WTC11 (cell line): Measurements from ENCODE around the gene B4GALNT1. TPM values are rescaled to one million over a fixed set of nuclear protein-coding genes. Genes with fewer than 3 reads are reported as not detected.

Experiments
- ATAC-seq: fragments of 200-7000 bp; cut with Tn5 transposase; 2 replicates; pipeline ENCODE4 v1.10.0; 2021; ENCODE audit warnings: mild to moderate bottlenecking, moderate library complexity
- CTCF ChIA-PET: fragments of 300-600 bp; sonication (Branson Sonifier 250); formaldehyde crosslinking; loops from one replicate; lab custom pipeline; 2021; ENCODE audit warnings: antibody characterized with exemption; lab: Charles Lee
- POLR2A ChIA-PET: fragments of 350-600 bp; sonication (Branson Sonifier 250); formaldehyde crosslinking; loops from one replicate; lab custom pipeline; 2021; ENCODE audit warnings: antibody characterized with exemption; lab: Charles Lee
- DNase-seq: peaks from one replicate; pipeline ENCODE4 v3.0.0; 2021; ENCODE audit warnings: low spot score
- H3K27ac Mint-ChIP-seq: 2 replicates; pipeline ENCODE4 v1.8.0; 2021; ENCODE audit warnings: mixed read lengths
- H3K27me3 Mint-ChIP-seq: 2 replicates; pipeline ENCODE4 v1.8.0; 2021; ENCODE audit warnings: low read depth, mild to moderate bottlenecking, moderate library complexity, mixed read lengths
- H3K36me3 Mint-ChIP-seq: 2 replicates; pipeline ENCODE4 v1.8.0; 2021; ENCODE audit warnings: mixed read lengths
- H3K4me1 Mint-ChIP-seq: 2 replicates; pipeline ENCODE4 v1.8.0; 2022; ENCODE audit warnings: mixed read lengths
- H3K4me3 Mint-ChIP-seq: 2 replicates; pipeline ENCODE4 v1.8.0; 2021; ENCODE audit warnings: mild to moderate bottlenecking, moderate library complexity, mixed read lengths
- H3K9me3 Mint-ChIP-seq: 2 replicates; pipeline ENCODE4 v1.8.0; 2021; ENCODE audit warnings: mixed read lengths
- CREB1 ChIP-seq: sonication (generic); formaldehyde crosslinking; IDR thresholded peaks from 2 replicates; pipeline ENCODE4 v1.8.0; 2023; ENCODE audit warnings: mild to moderate bottlenecking, missing genetic modification reagents
- CTCF ChIP-seq: fragments of 200-600 bp; IDR thresholded peaks from 2 replicates; pipeline ENCODE4 v1.8.0; 2022; ENCODE audit warnings: antibody characterized with exemption
- ESRRA ChIP-seq: sonication (generic); formaldehyde crosslinking; IDR thresholded peaks from 2 replicates; pipeline ENCODE4 v1.8.1; 2022; ENCODE audit warnings: mild to moderate bottlenecking, missing genetic modification reagents, borderline replicate concordance
- GABPB1 ChIP-seq: sonication (generic); formaldehyde crosslinking; IDR thresholded peaks from 2 replicates; pipeline ENCODE4 v1.8.1; 2023; ENCODE audit warnings: mild to moderate bottlenecking, missing genetic modification reagents
- GRHL2 ChIP-seq: fragments of 250-450 bp; sonication (Bioruptor Pico); IDR thresholded peaks from 2 replicates; pipeline ENCODE4 v1.8.0; 2022; ENCODE audit warnings: mild to moderate bottlenecking, moderate library complexity; ENCODE audit not compliant: insufficient replicate concordance, severe bottlenecking
- JAZF1 ChIP-seq: fragments of 250-450 bp; sonication (Bioruptor Pico); IDR thresholded peaks from 2 replicates; pipeline ENCODE4 v1.9.0; 2021; ENCODE audit warnings: moderate library complexity, mild to moderate bottlenecking, inconsistent platforms
- OVOL2 ChIP-seq: fragments of 250-450 bp; sonication (Bioruptor Pico); IDR thresholded peaks from 2 replicates; pipeline ENCODE4 v1.9.0; 2021; ENCODE audit warnings: mild to moderate bottlenecking, borderline replicate concordance
- PRDM15 ChIP-seq: sonication (generic); formaldehyde crosslinking; IDR thresholded peaks from 2 replicates; pipeline ENCODE4 v1.8.0; 2022; ENCODE audit warnings: missing genetic modification reagents
- PREB ChIP-seq: sonication (generic); formaldehyde crosslinking; IDR thresholded peaks from 2 replicates; pipeline ENCODE4 v1.8.1; 2022; ENCODE audit warnings: mild to moderate bottlenecking, missing genetic modification reagents, moderate library complexity, borderline replicate concordance
- PRRX2 ChIP-seq: fragments of 250-450 bp; sonication (Bioruptor Pico); IDR thresholded peaks from 2 replicates; pipeline ENCODE4 v1.8.0; 2021; ENCODE audit warnings: mild to moderate bottlenecking
- ZBTB43 ChIP-seq: sonication (generic); formaldehyde crosslinking; IDR thresholded peaks from 2 replicates; pipeline ENCODE4 v1.8.1; 2023; ENCODE audit warnings: mild to moderate bottlenecking, missing genetic modification reagents
- ZNF281 ChIP-seq: sonication (generic); formaldehyde crosslinking; IDR thresholded peaks from 2 replicates; pipeline ENCODE4 v1.8.0; 2023; ENCODE audit warnings: mild to moderate bottlenecking, missing genetic modification reagents
- ZNF423 ChIP-seq: fragments of 250-450 bp; sonication (Bioruptor Pico); IDR thresholded peaks from 2 replicates; pipeline ENCODE4 v2.1.2; 2022; ENCODE audit warnings: mild to moderate bottlenecking, moderate library complexity
- total RNA-seq: library from RNA; stranded (reverse); gene quantifications from 3 replicates; pipeline ENCODE4 v1.2.3, GENCODE V29; 2021
- TF ChIP-seq, protein P1 (sequence below): sonication (generic); formaldehyde crosslinking; IDR thresholded peaks from 2 replicates; pipeline ENCODE4 v1.8.1; 2023; ENCODE audit warnings: mild to moderate bottlenecking, missing genetic modification reagents, borderline replicate concordance
- TF ChIP-seq, protein P2 (sequence below): sonication (generic); formaldehyde crosslinking; IDR thresholded peaks from 2 replicates; pipeline ENCODE4 v1.8.1; 2023; ENCODE audit warnings: mild to moderate bottlenecking, moderate library complexity, missing genetic modification reagents

B4GALNT1 gene
- total RNA-seq, 1 experiment from 2014 or later: 1.2 TPM

DNA sequence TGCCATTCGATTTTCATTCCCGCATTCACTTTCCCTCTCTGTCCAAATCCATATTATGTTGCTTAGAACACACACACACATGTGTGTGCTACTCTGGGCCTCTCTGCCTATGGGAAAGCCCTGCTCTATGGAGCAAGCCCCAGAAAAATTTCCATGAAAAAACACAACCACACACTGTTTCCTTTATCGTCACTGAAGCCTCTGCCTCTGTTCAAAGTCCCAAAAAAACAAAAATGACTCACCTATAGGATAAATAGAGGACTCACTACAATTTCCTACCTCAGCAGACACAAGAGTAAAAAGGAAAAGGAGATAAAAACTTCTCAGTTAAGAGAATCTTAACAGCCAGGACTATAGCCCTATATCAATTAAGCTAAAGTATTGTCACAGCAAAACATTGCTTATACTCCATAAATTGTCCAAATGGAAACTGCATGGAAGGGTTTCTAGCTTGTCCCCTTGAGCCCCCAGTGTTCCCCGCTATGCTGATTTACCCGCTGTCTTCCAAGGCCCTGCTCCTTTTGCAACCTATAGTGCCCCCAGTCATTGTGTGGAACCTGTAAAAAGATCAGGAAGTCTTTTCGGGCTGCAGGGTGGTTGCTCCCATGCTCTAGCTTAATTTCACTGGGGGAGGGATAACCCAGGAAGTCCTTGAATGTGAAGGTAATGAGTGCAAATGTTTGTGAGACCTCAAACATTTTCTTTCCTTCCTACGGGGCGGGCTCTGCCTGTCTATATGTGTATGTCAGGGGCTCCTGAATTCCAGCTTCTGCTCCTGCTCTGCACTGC is 53.1 kb downstream of the B4GALNT1 start:
- TF ChIP-seq PRDM15 (CRISPR knock-in tag): no peak
- H3K4me3 Mint-ChIP-seq: no peak overlapping the region
- H3K9me3 Mint-ChIP-seq: no peaks in the 10 kb centered on the region
- H3K36me3 Mint-ChIP-seq: peaks cover 44% of the 10 kb centered on the region
- ATAC-seq (no peak), DNase-seq (no peak)
- no peaks in the 10 kb centered on the region; the same call in 1 of the 2 replicates for H3K4me1 Mint-ChIP-seq
- H3K27me3 Mint-ChIP-seq: peaks cover 3% of the 10 kb centered on the region; the same call in 1 of the 2 replicates
- POLR2A ChIA-PET: no interaction called here
- CTCF ChIA-PET: interaction anchor here (0.8 kb wide), 1 partner anchor 16 kb away, joined by 3 read pairs; no protein-coding TSS in a partner anchor
- H3K27ac Mint-ChIP-seq: no peak overlapping the region

DNA sequence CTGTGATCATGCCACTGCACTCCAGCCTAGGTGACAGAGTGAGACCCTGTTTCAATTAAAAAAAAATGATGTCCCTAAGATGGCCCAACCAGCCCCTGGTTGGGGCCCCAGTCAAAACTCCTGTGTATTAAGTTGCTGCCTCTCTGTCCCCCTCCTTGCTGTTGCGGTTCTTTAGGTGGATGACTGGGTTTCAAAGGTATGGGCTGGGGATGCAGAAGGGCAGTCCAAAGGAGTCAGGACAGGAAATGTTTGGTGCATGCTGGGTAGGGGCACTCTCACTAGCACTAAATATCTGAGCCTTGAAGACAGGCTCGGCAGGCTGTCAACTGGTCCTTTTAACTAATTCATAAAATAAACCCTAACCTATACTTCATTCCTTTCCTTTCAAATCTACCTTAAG is 54.0 kb downstream of the B4GALNT1 start:
- no peak for DNase-seq
- Mint-ChIP-seq H3K27me3 (no peaks in the 10 kb centered on the region; the same call in 1 of the 2 replicates), H3K4me3 (no peak overlapping the region), H3K27ac (no peak overlapping the region), H3K36me3 (peaks cover 47% of the 10 kb centered on the region), H3K4me1 (no peaks in the 10 kb centered on the region; the same call in 1 of the 2 replicates), H3K9me3 (no peaks in the 10 kb centered on the region)
- ChIA-PET CTCF (no interaction called here), POLR2A (no interaction called here)
- ATAC-seq: no peak
- no peak for TF ChIP-seq OVOL2 (CRISPR knock-in tag)
- no peak for TF ChIP-seq PREB
- TF ChIP-seq CTCF: no peak
- TF ChIP-seq ZBTB43 (CRISPR knock-in tag): no peak
- TF ChIP-seq GABPB1: no peak
- TF ChIP-seq, protein P1, sequence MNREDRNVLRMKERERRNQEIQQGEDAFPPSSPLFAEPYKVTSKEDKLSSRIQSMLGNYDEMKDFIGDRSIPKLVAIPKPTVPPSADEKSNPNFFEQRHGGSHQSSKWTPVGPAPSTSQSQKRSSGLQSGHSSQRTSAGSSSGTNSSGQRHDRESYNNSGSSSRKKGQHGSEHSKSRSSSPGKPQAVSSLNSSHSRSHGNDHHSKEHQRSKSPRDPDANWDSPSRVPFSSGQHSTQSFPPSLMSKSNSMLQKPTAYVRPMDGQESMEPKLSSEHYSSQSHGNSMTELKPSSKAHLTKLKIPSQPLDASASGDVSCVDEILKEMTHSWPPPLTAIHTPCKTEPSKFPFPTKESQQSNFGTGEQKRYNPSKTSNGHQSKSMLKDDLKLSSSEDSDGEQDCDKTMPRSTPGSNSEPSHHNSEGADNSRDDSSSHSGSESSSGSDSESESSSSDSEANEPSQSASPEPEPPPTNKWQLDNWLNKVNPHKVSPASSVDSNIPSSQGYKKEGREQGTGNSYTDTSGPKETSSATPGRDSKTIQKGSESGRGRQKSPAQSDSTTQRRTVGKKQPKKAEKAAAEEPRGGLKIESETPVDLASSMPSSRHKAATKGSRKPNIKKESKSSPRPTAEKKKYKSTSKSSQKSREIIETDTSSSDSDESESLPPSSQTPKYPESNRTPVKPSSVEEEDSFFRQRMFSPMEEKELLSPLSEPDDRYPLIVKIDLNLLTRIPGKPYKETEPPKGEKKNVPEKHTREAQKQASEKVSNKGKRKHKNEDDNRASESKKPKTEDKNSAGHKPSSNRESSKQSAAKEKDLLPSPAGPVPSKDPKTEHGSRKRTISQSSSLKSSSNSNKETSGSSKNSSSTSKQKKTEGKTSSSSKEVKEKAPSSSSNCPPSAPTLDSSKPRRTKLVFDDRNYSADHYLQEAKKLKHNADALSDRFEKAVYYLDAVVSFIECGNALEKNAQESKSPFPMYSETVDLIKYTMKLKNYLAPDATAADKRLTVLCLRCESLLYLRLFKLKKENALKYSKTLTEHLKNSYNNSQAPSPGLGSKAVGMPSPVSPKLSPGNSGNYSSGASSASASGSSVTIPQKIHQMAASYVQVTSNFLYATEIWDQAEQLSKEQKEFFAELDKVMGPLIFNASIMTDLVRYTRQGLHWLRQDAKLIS (CRISPR knock-in tag): no peak
- no peak for TF ChIP-seq CREB1
- no peak for TF ChIP-seq ZNF423 (CRISPR knock-in tag)
- TF ChIP-seq ZNF281 (CRISPR knock-in tag): no peak
- TF ChIP-seq, protein P2, sequence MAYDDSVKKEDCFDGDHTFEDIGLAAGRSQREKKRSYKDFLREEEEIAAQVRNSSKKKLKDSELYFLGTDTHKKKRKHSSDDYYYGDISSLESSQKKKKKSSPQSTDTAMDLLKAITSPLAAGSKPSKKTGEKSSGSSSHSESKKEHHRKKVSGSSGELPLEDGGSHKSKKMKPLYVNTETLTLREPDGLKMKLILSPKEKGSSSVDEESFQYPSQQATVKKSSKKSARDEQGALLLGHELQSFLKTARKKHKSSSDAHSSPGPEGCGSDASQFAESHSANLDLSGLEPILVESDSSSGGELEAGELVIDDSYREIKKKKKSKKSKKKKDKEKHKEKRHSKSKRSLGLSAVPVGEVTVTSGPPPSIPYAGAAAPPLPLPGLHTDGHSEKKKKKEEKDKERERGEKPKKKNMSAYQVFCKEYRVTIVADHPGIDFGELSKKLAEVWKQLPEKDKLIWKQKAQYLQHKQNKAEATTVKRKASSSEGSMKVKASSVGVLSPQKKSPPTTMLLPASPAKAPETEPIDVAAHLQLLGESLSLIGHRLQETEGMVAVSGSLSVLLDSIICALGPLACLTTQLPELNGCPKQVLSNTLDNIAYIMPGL: no peak
- TF ChIP-seq ESRRA (CRISPR knock-in tag): no peak
- no peak for TF ChIP-seq PRRX2 (CRISPR knock-in tag)
- TF ChIP-seq JAZF1 (CRISPR knock-in tag): no peak
- no peak for TF ChIP-seq GRHL2
